ENCODE data around the gene OCEL1.

Gene OCEL1

DNA sequence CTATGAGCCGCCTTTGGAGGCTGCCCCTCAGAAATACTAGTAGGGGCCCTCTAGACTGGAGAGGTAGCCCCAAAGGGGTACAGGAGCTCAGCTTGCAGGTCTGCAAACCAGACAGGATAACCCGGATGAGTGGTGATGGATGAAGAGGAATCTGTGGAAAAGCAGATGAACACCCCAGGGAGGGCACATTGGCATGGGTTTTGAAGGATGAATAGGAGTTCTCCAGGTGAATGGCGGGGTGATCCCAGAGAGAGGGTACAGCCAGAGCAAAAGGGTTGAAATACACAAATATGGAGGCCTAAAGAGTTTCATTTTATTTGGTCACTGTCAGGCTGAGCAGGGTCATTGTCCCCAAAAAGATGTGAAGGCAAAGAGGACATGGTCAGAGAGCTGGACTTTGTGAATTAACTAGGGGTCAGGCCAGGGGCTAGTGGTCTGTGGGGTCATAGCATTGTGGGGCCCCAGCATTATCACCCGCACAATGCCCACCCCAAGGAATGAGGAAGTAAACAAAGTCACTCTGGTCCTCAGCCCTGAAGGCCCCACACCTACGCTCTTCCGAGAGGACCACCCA lies 14.9 kb downstream of the OCEL1 start:
- DNase-seq: no peak

DNA sequence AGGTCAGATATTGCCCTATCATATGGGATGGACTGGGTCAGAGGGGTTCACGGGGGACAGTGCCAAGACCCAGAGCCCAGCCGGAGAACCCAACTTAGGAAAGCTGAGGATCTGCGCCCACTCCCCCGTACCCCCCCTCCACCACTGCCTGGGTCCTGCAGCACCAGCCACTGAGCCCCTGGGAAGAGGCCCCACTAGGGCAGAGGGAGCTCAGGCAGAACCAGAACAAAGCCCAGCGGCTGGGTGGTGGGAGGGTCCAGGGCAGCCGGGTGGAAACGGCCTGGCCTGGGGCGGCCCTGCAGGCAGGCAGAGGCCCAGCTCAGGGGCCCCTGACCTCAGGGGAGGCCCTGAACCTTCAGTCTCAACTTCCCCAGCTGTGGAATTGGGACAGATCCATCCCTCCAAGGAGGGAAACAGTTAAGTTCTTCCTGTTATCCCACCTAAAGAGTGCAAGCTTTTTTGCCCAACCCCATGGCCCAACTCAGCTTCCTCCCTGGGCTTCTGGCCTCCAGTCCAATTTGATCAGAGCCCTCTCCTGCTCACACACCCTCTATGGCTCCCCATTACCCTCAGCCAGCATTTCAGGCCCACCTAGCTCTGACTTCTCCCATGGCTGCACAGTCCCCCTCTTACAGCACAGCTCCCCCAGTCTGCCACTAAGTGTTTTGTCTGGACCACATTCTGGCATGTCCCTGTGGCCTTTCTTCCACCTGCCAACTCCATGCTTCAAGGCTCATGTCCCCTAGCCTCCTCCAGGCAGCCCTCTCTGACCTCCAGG lies 16.6 kb downstream of the OCEL1 start:
- no peak for DNase-seq

DNA sequence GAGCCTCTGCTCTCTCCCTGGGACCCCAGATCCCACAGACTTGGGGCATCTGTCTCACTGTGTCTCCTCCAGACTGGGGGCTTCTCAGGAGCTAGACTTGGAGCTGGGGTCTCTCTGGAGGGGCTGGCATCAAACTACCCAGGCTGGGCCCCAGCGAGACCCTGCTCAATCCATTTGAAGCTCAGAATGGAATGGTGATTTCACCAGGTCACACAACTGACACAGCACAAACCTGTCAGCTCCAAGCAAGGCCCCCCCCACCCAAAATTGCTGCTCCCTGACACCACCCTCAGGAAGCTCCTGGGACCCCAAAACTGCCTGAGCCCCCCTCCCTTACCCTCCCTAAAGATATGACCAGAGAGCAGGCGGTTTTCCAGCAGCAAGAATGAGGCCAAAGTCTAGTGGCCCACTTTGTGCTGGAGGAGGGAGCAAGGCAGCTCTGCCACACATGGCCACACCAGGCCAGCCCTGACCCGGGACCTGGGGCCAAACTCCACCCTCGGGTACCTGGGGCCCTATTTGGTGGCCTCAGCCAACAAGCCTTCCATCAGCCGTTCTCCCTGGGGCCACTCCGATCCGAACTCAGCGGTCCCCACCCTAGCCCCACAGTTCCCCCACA lies 17.3 kb downstream of the OCEL1 start:
- DNase-seq: no peak

DNA sequence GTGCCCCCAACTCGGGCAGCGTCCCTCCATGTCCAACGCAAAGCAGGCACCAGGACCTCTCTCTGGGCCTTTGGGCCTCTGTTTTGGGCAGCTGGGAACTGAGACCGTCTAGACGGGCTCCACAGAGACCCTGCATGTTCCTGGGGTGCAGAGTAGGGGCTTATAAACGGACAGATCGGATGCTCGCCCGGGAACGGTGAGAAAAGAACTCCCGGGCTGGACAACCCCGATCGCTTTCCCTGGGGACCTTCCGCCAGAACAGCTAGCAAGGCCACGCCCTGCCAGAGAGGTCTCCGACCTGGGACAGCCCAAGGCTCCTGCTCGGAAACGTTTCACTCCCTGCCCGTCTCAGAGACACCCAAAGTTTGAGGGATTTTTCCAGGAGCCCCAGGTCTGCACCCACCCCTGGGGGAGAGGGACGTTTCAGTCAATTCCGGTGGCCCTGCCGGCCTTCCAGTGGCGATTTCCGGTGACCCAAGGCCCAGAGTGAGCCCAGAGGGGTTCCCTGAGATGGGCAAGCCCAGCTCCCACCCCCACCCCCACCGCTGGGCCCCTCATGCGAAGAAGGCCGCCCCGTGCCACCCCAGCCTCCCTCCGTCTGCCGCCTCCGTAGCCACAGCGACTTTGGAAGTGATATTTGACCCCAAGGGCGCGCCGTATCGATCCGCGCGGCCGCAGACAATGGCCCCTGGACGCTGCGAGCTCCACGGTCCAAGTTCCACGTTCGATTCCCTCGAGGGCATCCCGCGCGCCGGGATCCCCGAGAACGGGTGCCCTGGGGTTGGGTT lies 18.0 kb downstream of the OCEL1 start:
- no peak for DNase-seq

DNA sequence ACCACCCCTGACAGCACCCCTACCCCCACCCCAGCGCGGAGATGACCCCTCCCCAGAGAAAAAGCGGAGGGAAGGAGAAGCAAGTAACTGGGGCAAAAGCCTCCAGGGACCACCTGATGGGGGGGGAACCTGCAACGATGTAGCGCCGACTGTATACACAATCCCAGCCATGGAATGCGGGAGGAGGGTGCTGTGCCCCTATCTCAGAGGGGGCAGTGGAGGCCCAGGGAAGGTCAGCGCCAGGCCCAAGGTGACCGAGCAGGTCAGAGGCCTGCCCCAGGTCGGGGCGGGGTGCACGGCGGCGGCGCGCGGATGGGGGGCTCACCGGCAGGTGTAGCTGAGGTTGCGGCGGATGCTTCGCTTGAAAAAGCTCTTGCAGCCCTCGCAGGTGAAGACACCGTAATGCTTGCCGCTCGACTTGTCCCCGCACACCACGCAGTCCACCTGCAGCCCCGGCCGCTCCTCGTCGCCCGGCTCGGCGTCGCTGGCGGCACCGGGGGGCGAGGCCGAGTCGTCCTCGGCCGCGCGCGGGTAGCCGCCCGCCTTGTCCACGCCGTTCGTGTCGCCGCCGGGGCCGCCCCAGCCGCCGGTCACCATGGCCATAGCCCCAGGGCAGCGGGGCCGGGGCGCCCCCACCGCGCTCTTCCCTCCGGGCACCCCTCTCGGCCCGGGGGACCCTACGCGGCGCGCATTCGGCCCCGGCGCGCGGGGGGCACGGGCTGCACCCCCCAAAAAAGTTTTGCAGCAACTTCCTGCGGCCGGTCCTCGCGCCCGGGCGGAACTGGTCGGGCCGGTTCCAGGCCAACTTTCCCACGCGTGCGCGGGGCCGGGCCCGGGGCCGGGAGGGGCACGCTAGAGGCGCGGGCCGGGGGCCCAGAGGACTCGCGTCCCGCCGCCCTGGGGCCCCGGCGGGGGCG lies 18.9 kb downstream of the OCEL1 start:
- no peak for DNase-seq

DNA sequence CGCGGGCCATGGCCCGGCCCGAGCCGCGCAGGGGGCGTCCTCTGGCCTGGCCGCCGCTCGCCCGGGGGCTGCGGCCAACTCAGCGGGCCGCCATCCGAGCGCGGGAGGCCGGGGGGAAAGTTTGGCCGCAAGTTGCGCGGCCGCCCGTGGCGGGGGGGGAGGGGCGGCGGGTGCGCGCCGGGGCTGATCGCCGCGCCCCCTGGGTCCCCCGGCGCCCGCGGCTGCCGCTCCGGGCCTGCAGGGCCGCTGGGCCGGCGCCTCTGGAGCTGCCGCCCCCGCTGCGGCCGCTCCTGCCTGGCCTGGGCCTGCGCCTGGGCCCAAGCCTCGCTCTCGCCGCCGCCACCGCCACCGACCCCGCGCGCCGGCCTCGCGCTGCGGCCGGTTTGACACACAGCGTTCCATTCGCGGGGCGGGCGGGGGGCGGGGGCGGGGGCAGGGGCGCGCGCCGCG lies 19.5 kb downstream of the OCEL1 start, which contains the start of gene NR2F6:
NR2F6 (minus strand) TSS at position 385 of the 450 bp plus-strand sequence. CDS start 699 bp downstream, outside the sequence.
- no peak for DNase-seq

DNA sequence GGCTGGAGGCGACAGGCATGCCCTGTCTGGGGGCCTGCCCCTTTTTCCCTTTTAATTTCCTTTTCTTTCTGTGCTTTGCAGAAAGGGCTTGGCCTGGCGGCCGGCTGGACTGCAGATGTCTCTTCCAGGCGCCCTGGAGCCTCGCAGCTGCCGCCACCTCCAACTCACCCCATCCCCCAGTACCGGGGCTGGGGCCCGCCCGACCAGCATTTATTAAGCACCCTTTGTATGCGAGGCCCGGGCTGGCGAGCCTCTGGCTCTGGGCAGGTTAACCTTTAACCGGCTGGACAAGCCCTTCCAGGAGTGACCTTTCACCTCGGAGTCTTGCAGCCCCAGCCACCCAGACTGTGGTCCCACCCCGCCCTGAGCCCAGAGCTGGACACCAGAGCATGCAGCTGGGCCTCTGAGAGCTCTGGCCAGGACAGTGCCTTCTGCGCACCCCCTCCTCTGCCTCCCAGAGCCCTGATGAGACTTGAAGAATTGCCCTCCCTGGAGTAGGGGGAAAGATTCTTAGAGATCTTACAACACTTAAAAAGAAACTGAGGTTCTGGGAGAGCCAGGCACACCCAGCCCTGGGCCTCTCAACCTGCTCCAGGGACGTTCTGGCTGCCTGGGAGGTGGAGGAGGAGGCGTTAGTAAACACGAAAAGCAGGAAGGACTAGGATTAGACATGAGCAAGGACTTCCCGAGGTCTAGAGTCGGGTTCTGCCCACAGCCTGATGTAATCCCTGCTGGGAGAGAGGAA lies 20.8 kb downstream of the OCEL1 start:
- peak; percentile 50 to 64 for DNase-seq

DNA sequence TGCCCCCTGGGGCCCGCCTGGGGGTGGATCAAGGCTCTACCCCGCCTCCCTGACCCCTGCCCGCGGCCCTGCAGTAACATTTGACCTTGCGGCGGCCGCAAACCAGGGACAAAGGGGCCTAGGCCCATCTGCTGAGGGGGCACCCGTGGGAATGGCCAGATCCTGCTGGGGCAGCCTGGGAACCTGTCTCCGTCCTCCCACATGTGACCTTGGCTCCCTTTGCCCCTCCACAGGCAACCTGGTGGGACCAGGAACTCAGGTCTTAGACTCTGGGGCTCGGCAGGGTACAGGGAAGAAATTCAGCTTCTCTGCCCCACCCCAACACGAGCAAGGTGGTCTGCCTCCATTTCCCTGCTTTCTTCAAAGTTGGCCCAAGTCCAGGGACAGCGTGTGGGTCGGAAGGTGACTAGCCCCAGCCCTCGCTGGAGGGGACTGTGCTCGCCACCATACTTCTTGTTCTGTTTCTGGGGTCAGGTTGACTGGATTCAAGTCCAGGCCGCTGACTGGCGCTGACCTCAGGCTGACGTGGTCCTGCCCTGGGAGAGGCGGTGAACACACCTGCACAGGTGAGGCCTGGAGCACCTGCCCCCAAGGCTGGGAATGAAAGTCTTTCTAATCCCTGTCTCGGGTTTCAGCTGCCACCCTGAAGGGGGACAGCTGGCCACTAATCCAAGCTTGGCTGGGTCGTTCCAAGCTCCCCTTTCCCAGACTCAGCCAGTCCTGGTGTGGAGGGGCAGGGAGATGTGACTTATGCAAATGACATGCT lies 22.2 kb downstream of the OCEL1 start:
- no peak for DNase-seq

DNA sequence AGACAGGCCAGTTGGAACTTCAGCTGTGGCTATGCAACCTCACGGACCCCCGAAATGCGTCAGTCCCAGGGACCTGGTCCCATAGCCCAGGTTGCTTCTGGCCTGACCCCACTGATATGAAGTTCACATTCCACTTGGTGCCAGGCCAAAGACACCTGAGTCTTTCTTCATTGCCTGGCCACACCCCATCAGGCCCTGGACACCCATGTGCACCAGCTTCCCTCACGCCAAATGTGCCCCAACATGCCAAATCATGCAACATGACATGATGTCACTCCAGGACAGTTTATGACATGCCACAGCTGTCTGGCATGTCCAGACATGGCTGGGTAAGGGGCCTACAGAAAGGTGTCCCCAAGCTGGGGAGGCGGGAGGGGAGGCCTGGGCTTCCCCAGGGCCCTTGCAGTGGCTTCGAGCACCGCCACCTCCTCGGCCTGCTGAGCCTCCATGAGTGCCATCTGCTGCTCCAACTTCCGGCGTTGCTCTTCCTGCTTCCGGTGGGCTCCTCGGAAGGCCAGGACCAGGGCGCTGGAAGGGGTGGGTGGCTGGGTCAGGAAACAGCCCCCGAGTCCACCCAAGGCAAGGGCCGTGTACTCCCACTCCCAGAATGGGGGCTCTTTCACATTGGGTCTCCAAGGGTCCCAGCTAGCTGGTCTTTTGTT lies 24.0 kb downstream of the OCEL1 start:
- DNase-seq: no peak

DNA sequence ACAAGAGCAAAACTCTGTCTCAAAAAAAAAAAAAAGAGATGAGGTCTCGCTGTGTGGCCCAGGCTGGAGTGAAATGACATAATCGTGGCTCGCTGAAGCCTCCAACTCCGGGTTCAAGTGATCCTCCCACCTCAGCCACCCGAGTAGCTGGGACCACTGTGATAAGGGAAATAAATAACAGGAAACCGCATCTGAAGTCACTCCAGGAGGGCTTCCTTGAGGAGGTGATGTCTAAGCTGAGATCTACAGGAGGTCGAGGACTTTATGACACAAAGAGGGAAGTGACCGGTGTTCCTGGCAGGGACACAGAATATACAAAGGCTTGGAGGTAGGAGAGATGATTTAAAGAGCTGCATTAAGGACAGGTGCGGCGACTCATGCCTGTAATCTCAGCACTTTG lies 28.6 kb downstream of the OCEL1 start:
- DNase-seq: no peak

DNA sequence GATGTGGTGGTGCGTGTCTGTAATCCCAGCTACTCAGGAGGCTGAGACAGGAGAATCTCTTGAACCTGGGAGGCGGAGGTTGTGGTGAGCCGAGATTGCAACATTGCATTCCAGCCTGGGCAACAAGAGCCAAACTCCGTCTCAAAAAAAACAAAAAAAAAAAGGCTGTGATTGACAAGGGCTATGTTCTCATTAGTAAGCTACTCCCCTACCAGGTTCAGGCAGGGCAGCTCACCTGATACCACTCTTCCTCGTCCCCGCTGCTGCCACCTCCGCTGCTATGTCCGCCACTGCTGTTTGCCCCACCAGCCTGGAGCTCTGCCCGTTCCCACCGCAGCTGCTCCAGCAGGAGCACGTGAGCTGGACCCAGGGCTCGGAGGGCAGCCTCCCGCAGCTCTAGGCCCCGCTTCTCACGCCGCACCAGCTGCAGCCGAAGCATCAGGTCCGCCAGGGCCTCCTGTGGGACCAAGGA lies 29.2 kb downstream of the OCEL1 start:
- DNase-seq: no peak

DNA sequence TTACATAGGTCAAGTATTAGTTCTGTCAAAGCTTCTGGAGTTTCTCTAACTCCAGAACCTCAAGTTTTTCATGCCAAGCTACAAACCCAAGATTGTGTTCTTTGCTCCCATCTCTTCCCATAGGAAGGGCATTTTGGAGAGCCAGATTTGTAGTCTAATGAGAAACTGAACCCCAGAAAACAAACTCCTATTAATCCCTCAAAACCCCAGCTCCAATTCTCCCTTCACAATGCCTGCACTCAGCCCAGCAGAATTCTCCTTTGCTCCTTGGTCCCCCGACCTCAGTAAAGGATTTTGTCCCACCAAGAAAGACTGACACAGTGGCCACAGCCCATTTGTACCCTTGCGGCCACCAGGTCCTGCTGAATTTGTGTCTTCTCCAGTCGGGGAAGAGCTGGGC lies 30.1 kb downstream of the OCEL1 start:
- no peak for DNase-seq

DNA sequence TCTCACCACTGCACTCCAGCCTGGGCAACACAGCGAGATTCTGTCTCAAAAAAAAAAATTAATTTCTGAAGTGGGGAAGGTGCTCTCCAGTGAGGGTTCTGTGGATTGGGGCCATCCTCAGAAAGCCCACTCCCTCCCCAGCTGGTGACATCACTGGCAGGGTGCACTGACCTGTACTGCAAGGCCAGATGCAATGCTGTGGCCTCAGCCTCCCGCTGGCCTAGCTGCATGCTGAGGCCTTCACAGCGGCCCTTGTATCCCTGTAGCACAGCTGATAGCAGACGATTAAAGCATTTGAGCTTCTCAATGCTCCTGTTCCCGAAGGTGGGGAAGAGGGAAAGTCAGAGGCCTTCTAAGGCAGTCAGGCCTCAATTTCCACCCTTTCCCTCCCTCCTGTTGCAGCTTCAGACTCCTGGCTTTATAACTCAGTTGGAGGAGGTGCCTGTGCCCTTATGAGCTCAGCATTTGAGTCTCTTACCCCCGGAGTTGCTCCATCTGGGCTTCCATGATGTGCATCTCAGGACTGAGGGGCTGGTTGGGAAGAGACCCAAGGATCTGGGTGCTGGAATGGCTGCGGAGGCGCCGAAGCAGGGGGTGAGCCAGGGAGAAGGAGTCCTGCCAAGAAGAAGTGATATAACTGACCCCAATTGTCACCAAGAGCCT lies 33.2 kb downstream of the OCEL1 start:
- DNase-seq: no peak

DNA sequence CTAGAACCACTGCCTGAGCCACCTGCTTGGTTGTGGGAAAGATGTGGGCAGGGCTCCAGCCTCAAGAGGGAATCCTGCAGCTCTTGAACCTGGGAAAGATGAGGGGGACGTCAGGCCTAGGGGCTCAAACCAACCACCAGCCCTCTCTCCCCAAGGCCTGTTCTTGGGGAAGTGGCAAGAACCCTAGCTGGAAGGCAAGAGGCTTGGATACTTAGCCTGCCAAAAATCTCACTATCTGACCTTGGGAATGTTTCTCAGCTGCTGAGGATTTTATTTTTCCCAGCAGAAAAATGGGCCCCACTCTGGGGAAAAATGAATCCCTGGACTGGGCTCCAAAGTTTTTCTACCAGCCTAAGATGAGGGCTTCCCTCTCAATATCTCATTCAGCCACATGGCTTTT lies 33.9 kb downstream of the OCEL1 start:
- DNase-seq: no peak

DNA sequence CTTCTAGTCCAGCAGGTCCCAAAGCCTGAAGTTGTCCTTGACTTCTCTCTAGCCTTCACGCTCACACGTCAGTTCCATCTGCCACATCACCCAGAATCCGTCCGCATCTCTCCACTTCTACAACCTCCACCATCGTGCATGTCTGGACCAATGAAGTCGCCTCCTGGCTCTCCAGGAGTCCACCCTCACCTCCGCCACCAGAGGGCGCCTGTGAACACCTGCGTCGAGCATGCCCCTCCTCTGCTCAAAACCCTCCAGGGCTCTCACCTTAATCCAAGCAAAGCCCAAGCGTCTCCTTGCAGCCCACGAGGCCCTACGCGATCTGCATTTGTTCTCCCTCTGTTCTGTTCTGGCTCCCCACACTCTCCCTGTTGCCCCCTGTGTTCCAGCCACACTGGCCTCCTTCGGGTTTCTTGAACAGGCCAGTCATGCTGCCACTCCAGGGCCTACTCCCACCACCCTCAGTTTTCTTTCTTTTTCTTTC lies 34.9 kb downstream of the OCEL1 start:
- DNase-seq: peak; percentile 69 to 89

DNA sequence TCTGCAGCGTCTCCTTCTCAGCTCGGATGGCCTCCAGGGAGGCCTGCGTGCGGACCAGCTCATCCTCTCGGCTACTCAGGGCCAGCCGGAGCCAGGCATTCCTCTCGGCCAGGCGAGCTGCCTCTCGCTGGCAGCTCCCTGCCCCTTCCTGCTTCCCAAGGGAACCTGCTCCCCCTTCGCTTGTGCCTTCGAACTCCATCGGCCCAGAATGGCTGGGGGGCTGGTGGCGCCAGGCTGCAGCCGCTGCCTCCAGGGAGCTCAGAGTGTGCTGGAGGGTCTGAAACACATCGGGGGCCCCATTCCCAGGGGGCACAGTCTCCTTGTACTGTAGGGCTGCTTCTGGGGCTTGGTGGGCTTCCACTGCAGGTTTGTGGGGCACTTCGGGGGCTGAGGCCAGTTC lies 36.5 kb downstream of the OCEL1 start:
- DNase-seq: no peak

DNA sequence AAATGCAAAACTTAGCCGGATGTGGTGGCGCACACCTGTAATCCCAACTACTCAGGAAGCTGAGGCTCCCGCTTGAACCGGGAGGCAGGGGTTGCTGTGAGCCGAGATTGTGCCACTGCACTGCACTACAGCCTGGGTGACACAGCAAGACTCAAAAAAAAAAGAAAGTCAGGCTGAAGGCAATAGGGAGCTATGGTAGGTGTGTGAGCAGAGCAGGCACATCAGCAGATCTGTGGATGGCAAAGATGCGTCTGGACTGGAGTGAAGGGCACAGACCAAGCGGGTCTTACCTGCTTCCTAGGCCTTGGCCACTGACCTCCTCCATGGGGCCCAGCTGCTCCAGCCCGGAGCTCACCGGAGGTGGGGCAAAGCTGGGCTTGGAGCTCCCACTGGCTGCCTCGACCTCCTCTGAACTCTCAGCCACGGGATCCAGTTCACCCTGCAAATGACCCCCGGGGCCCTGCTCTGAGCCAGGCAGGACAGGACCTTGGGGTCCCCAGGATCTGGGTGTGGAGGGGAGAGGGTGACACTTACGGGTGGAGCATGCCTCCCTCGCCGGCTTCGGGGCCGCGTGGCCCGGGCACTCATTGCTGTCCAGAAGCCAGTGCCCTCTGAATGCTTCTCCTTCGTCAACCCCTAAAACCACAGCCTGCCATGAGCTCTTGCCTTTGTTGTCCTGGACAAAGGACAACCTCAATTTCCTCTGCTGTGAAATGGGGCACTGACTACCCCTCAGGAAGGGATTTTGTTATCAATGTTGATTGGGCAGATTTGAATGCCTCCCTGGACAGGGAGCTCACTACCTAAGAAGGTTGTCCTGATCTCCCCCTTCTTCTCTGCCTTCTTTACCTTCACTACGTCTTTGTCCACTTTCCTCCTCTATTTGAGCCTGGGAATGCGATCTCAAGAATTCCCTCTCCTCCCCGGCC lies 38.0 kb downstream of the OCEL1 start:
- DNase-seq: no peak

DNA sequence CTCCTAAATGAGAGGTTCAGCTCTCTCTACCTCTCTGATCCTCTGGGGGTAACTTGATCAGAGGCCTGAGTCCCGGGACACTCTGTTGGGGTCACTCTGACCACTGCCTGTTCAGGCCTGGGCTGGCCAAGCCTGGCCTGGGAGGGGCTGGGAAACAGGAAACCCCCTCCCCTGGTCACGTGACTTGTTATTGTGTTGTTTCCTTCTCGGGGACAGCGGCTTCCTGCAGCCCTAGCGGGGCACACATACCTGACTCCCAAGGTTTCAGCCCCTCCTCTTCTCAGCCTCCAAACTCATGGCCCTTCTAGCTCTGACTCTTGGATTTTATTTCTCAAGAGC lies 38.6 kb downstream of the OCEL1 start, which contains the start of gene USHBP1:
USHBP1 (minus strand) TSS at position 105 of the 339 bp plus-strand sequence. CDS start 446 bp downstream, outside the sequence.
- no peak for DNase-seq
